Activated CD4-positive, alpha-beta T cell treated with anti-CD3 and anti-CD28 coated beads for 36 hours (primary cell): ENCODE measurements around the gene PRKAG2. TPM values are rescaled to one million over a fixed set of nuclear protein-coding genes. Genes with fewer than 3 reads are reported as not detected.

Experiments
- ATAC-seq: fragments of 200-7000 bp; cut with Tn5 transposase; one replicate; pipeline ENCODE4 v1.10.0; 2021; ENCODE audit warnings: mild to moderate bottlenecking, moderate library complexity
- CTCF ChIA-PET: fragments of 350-600 bp; sonication (Branson Sonifier 250); formaldehyde crosslinking; loops from one replicate; lab custom pipeline; 2021; ENCODE audit warnings: antibody characterized with exemption; lab: Charles Lee
- POLR2A ChIA-PET: fragments of 350-600 bp; sonication (Branson Sonifier 250); formaldehyde crosslinking; loops from one replicate; lab custom pipeline; 2021; ENCODE audit warnings: antibody characterized with exemption, inconsistent platforms; lab: Charles Lee
- DNase-seq: peaks from one replicate; pipeline ENCODE4 v3.0.0-alpha.2; 2020
- H3K27ac Mint-ChIP-seq: one replicate; pipeline ENCODE4 v1.8.0; 2021; ENCODE audit warnings: mixed read lengths
- H3K27me3 Mint-ChIP-seq: one replicate; pipeline ENCODE4 v1.8.0; 2021; ENCODE audit warnings: mixed read lengths
- H3K36me3 Mint-ChIP-seq: one replicate; pipeline ENCODE4 v1.8.0; 2021; ENCODE audit warnings: low read depth, mixed read lengths
- H3K4me1 Mint-ChIP-seq: one replicate; pipeline ENCODE4 v1.8.0; 2021; ENCODE audit warnings: mixed read lengths
- H3K4me3 Mint-ChIP-seq: one replicate; pipeline ENCODE4 v1.8.0; 2021; ENCODE audit warnings: mild to moderate bottlenecking, moderate library complexity, mixed read lengths
- H3K9me3 Mint-ChIP-seq: one replicate; pipeline ENCODE4 v1.8.0; 2021; ENCODE audit warnings: low read depth, mixed read lengths
- intact Hi-C, 2 experiments: fragments of 100-400 bp; cut with DNase I in 1 of 2; cut with micrococcal nuclease in 1 of 2; formaldehyde crosslinking; loops; one replicate each; pipeline versions ENCODE4 v1.14.2 to v1.15.1; 2022 to 2024; cut with DNase I, micrococcal nuclease
- total RNA-seq, 2 experiments: library from RNA; stranded (reverse); gene quantifications; one replicate each; pipeline ENCODE4 v1.2.3, GENCODE V29; 2021

Gene PRKAG2
- total RNA-seq, 2 experiments from 2014 or later: 19.6 to 21.5 TPM

DNA sequence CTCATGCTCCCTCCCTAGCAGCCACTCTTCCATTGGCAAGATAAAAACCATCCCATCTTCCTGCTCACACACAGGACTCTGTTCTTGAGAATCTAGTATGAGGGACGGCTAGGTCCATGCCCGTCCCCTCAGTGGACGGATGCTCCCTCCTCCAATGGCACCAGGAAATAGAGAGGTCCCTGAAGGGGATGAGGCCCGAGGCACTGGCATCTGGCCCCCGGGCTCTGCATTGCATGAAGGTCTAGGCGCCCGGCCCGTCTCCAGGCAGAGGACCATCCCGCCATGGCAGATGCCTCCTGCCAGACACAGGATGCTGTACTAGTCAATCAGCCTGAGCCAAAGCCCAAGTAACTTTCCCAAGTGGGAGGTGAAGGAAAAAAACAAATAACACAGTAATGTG, 15.0 kb downstream of the PRKAG2 start:
- no peaks in the 10 kb centered on the region for H3K9me3 Mint-ChIP-seq
- CTCF ChIA-PET: no interaction called here
- no peak for DNase-seq
- no peak for ATAC-seq
- H3K27me3 Mint-ChIP-seq: no peaks in the 10 kb centered on the region
- peaks cover 6% of the 10 kb centered on the region for H3K4me1 Mint-ChIP-seq
- no peak overlapping the region for H3K4me3 Mint-ChIP-seq
- intact Hi-C loops: no loop called here
- POLR2A ChIA-PET: no interaction called here
- H3K36me3 Mint-ChIP-seq: no peaks in the 10 kb centered on the region
- H3K27ac Mint-ChIP-seq: no peak overlapping the region

- no peak for ATAC-seq
- POLR2A ChIA-PET: interaction anchor here (0.7 kb wide), 1 partner anchor 71 kb away, joined by 3 read pairs; no protein-coding TSS in a partner anchor
- no peak for DNase-seq
- intact Hi-C loops: no loop called here
- Mint-ChIP-seq H3K27me3 (no peaks in the 10 kb centered on the region), H3K36me3 (no peaks in the 10 kb centered on the region), H3K9me3 (no peaks in the 10 kb centered on the region), H3K4me1 (peaks cover 11% of the 10 kb centered on the region), H3K27ac (no peak overlapping the region), H3K4me3 (no peak overlapping the region)
- CTCF ChIA-PET: interaction anchor here (1.0 kb wide), 1 partner anchor 22 kb away, joined by 3 read pairs; no protein-coding TSS in a partner anchor
These were observed 16.1 kb downstream of the PRKAG2 start for GRCh38 chr7:151860771-151861170.

DNA sequence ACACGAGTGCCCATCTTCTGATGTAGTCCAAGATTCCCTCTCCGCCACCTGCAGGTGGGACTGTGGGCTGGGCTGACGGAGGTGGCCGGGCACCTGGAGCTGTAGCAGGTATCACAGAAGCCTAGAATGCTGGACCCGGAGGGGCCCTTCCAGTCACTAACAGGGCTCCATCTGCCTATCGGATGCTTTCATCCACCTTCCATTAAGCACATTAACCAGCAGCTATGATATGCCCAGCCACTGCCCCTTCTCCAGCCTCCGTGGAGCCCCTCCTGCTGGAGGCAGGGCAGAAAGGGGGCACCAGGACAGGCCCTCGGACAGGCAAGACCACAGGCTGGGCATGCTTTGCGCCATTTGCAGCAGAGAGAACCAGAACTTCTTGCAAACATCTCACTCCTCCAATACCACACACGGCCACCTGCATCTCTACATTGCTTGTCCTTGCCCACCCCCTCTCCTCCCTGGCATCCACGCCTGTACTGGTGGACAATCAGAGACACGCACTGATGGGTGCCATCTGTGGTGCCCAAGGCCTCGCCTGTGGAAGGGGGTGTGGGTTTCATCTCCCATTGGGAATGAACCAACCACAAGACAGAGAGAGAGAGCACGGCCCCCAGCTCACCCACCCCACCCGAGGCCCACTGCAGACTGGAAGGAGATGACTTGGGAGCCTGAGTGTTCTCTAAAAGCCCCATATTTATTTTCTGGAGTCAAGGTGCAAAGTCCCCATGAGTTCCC, 16.8 kb downstream of the PRKAG2 start:
- Mint-ChIP-seq H3K27me3 (no peaks in the 10 kb centered on the region), H3K9me3 (no peaks in the 10 kb centered on the region), H3K27ac (no peak overlapping the region), H3K36me3 (no peaks in the 10 kb centered on the region), H3K4me1 (peaks cover 11% of the 10 kb centered on the region), H3K4me3 (no peak overlapping the region)
- ChIA-PET POLR2A (no interaction called here), CTCF (interaction anchor here (0.6 to 1.0 kb wide), 2 partner anchors 9 to 23 kb away, joined by 3 read pairs; no protein-coding TSS in a partner anchor)
- no peak for DNase-seq
- no peak for ATAC-seq
- intact Hi-C loops: no loop called here

- H3K36me3 Mint-ChIP-seq: no peaks in the 10 kb centered on the region
- POLR2A ChIA-PET: interaction anchor here (0.5 kb wide), 1 partner anchor 917 kb away, joined by 6 read pairs; no protein-coding TSS in a partner anchor
- H3K27ac Mint-ChIP-seq: no peak overlapping the region
- intact Hi-C loops: no loop called here
- DNase-seq (no peak), ATAC-seq (no peak)
- H3K4me3 Mint-ChIP-seq: no peak overlapping the region
- peaks cover 11% of the 10 kb centered on the region for H3K4me1 Mint-ChIP-seq
- no peaks in the 10 kb centered on the region for H3K27me3 Mint-ChIP-seq
- CTCF ChIA-PET: interaction anchor here (0.6 kb wide), 1 partner anchor 9 kb away, joined by 3 read pairs; no protein-coding TSS in a partner anchor
- H3K9me3 Mint-ChIP-seq: no peaks in the 10 kb centered on the region
These were observed 17.6 kb downstream of the PRKAG2 start for GRCh38 chr7:151859111-151859947.

DNA sequence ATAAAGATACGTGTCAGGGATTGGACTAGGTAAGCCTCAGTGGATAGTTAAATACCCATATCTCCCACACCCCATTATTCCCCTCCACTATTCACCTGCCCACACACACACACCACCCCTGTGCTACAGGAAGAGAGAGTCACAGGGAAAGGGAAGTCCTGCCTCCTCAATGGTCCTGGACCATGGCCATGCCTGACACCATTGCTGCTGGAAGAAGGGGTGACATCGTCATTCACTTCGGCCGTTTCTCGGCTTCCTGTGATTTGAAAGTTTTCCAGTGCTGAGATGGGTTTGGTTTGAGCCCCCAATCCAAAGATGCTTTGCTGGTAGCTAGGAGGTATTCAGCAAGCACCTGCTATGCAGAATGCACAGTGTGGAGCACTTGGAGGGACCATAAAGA, 18.5 kb downstream of the PRKAG2 start:
- CTCF ChIA-PET: no interaction called here
- peaks cover 11% of the 10 kb centered on the region for H3K4me1 Mint-ChIP-seq
- H3K27ac Mint-ChIP-seq: no peak overlapping the region

GRCh38 chr7:151857866-151858450, 19.0 kb downstream of the PRKAG2 start:
- intact Hi-C loops: no loop called here
- DNase-seq: no peak
- POLR2A ChIA-PET: no interaction called here
- Mint-ChIP-seq H3K27ac (no peak overlapping the region), H3K27me3 (no peaks in the 10 kb centered on the region), H3K36me3 (no peaks in the 10 kb centered on the region), H3K4me1 (peaks cover 12% of the 10 kb centered on the region), H3K4me3 (no peak overlapping the region), H3K9me3 (no peaks in the 10 kb centered on the region)
- CTCF ChIA-PET: no interaction called here
- no peak for ATAC-seq

More for the DNA sequence above, 18.5 kb downstream of the PRKAG2 start:
- intact Hi-C loops: no loop called here
- no peaks in the 10 kb centered on the region for H3K27me3 Mint-ChIP-seq
- no peak for ATAC-seq
- no peak overlapping the region for H3K4me3 Mint-ChIP-seq
- POLR2A ChIA-PET: no interaction called here
- H3K9me3 Mint-ChIP-seq: no peaks in the 10 kb centered on the region
- H3K36me3 Mint-ChIP-seq: no peaks in the 10 kb centered on the region
- DNase-seq: no peak

DNA sequence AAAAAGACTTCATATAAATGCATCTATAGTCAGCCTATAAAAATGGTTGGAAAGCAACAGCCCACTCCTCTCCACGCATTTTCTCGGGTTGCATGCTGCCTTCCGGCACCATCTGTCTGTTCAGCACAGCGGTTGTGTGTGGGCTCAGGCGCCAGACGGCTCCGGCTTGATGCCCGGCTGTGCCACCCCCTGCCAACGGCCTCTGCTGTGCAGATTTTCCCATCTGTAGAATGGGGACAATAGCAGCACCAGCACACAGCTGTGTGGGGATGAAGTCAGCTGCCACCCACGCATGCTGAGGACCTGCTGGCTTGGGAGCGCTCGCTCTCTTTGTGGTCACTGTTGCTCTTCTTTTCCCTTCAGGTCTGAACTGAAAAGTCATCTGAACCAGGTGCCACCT, 19.5 kb downstream of the PRKAG2 start:
- H3K27ac Mint-ChIP-seq: no peak overlapping the region

GRCh38 chr7:151856516-151856915, 20.4 kb downstream of the PRKAG2 start:
- no peak overlapping the region for H3K27ac Mint-ChIP-seq
- peaks cover 24% of the 10 kb centered on the region for H3K4me1 Mint-ChIP-seq
- DNase-seq: no peak
- intact Hi-C loops: no loop called here
- H3K9me3 Mint-ChIP-seq: no peaks in the 10 kb centered on the region
- no peak for ATAC-seq
- no peaks in the 10 kb centered on the region for H3K27me3 Mint-ChIP-seq
- ChIA-PET CTCF (interaction anchor here (1.6 kb wide), 1 partner anchor 74 kb away, joined by 3 read pairs; no protein-coding TSS in a partner anchor), POLR2A (no interaction called here)
- no peak overlapping the region for H3K4me3 Mint-ChIP-seq
- no peaks in the 10 kb centered on the region for H3K36me3 Mint-ChIP-seq

More for the DNA sequence above, 19.5 kb downstream of the PRKAG2 start:
- DNase-seq: peak; percentile 20
- no peaks in the 10 kb centered on the region for H3K9me3 Mint-ChIP-seq
- intact Hi-C loops: no loop called here
- POLR2A ChIA-PET: no interaction called here
- CTCF ChIA-PET: interaction anchor here (0.6 to 1.6 kb wide), 2 partner anchors 9 to 74 kb away, joined by 3 read pairs; no protein-coding TSS in a partner anchor
- H3K4me3 Mint-ChIP-seq: no peak overlapping the region
- no peaks in the 10 kb centered on the region for H3K27me3 Mint-ChIP-seq
- H3K4me1 Mint-ChIP-seq: peaks cover 16% of the 10 kb centered on the region
- ATAC-seq: no peak
- no peaks in the 10 kb centered on the region for H3K36me3 Mint-ChIP-seq

DNA sequence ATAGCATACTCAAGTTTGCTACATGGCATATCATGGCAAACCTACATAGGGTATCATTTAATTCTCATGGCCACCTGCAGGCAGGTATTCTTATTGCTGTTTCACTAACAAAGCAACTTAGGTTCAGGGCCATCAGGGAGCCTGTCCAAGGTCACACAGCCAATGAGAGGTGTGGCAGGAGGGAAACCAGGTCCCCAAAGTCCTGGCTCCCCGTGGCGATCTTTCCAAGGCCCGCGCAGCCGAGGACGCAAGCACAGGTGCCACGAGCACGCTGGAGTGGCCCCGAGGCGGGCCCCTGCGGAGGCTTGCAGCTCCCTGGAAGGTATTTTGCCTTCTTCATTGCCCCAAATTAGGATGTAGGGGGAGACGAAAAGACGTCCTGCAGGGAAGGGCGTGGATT, 20.8 kb downstream of the PRKAG2 start:
- Mint-ChIP-seq H3K9me3 (no peaks in the 10 kb centered on the region), H3K36me3 (no peaks in the 10 kb centered on the region), H3K4me3 (no peak overlapping the region), H3K4me1 (peaks cover 28% of the 10 kb centered on the region), H3K27me3 (no peaks in the 10 kb centered on the region), H3K27ac (no peak overlapping the region)
- intact Hi-C loops: no loop called here
- ChIA-PET CTCF (interaction anchor here (1.6 kb wide), 1 partner anchor 73 kb away, joined by 3 read pairs; no protein-coding TSS in a partner anchor), POLR2A (no interaction called here)
- DNase-seq (no peak), ATAC-seq (no peak)

GRCh38 chr7:151854720-151855071, 22.2 kb downstream of the PRKAG2 start:
- ATAC-seq (no peak), DNase-seq (no peak)
- H3K4me3 Mint-ChIP-seq: no peak overlapping the region
- CTCF ChIA-PET: interaction anchor here (0.6 to 1.1 kb wide), 2 partner anchors 71 to 73 kb away, joined by 3 read pairs; no protein-coding TSS in a partner anchor
- no peaks in the 10 kb centered on the region for H3K27me3 Mint-ChIP-seq
- intact Hi-C loops: no loop called here
- POLR2A ChIA-PET: interaction anchor here (0.9 kb wide), 1 partner anchor 15 kb away, joined by 4 read pairs; no protein-coding TSS in a partner anchor
- no peaks in the 10 kb centered on the region for H3K36me3 Mint-ChIP-seq
- H3K27ac Mint-ChIP-seq: no peak overlapping the region
- peaks cover 36% of the 10 kb centered on the region for H3K4me1 Mint-ChIP-seq
- no peaks in the 10 kb centered on the region for H3K9me3 Mint-ChIP-seq
